Keratinocyte (primary cell): ENCODE results near the gene CD72. TPM values are rescaled to one million over a fixed set of nuclear protein-coding genes. Genes with fewer than 3 reads are reported as not detected.

Source experiments
- DNase-seq: peaks from one replicate; pipeline ENCODE4 v3.0.0-alpha.2; 2011; ENCODE audit warnings: low read depth, missing footprints, low spot score
- FAIRE-seq: peaks from 2 replicates; lab custom pipeline; 2011; peaks lifted over from hg19 to GRCh38; lab: Jason Lieb, UNC
- H2AFZ ChIP-seq: 2 replicates; pipeline ENCODE4 v1.6.0; 2012; ENCODE audit warnings: low read length, control low read depth, inconsistent platforms; ENCODE audit not compliant: control insufficient read depth
- H3K27ac ChIP-seq: 2 replicates; pipeline ENCODE4 v1.5.1; 2011; ENCODE audit warnings: low read length; ENCODE audit not compliant: control insufficient read depth, insufficient read depth
- H3K27me3 ChIP-seq: 3 replicates; pipeline ENCODE4 v1.6.0; 2011; ENCODE audit warnings: low read length; ENCODE audit not compliant: control insufficient read depth, insufficient read depth; ENCODE audit errors: extremely low read depth
- H3K36me3 ChIP-seq, 2 experiments: 2 replicates in 1 of 2; 3 replicates in 1 of 2; pipeline ENCODE4 v1.5.1; 2011; ENCODE audit warnings: low read length in 2 of 2, mild to moderate bottlenecking in 1 of 2; ENCODE audit not compliant: control insufficient read depth in 2 of 2, insufficient read depth in 2 of 2; ENCODE audit errors: extremely low read depth in 1 of 2
- H3K4me1 ChIP-seq: 3 replicates; pipeline ENCODE4 v1.5.1; 2011; ENCODE audit warnings: low read length; ENCODE audit not compliant: control insufficient read depth, insufficient read depth; ENCODE audit errors: extremely low read depth
- H3K4me2 ChIP-seq: 3 replicates; pipeline ENCODE4 v1.6.0; 2011; ENCODE audit warnings: low read depth, low read length; ENCODE audit not compliant: control insufficient read depth, insufficient read depth; ENCODE audit errors: extremely low read depth
- H3K4me3 ChIP-seq, 3 experiments: fragments of 200-600 bp in 1 of 3; sonication (generic) in 1 of 3; 2 replicates in 2 of 3; 3 replicates in 1 of 3; pipeline ENCODE4 v1.5.1; 2011 to 2016; ENCODE audit warnings: low read length in 3 of 3, mild to moderate bottlenecking in 3 of 3, control low read depth in 2 of 3, inconsistent platforms in 1 of 3, low read depth in 1 of 3, mixed read lengths in 1 of 3, mixed run types in 1 of 3, moderate library complexity in 1 of 3; ENCODE audit not compliant: control insufficient read depth in 2 of 3, insufficient read depth in 2 of 3; ENCODE audit errors: extremely low read depth in 1 of 3
- H3K79me2 ChIP-seq: 2 replicates; pipeline ENCODE4 v1.6.0; 2012; ENCODE audit warnings: low read length; ENCODE audit not compliant: control insufficient read depth, insufficient read depth
- H3K9ac ChIP-seq: 3 replicates; pipeline ENCODE4 v1.6.0; 2011; ENCODE audit warnings: low read length; ENCODE audit not compliant: control insufficient read depth, insufficient read depth; ENCODE audit errors: extremely low read depth
- H3K9me1 ChIP-seq: 3 replicates; pipeline ENCODE4 v1.6.0; 2011; ENCODE audit warnings: low read length; ENCODE audit not compliant: control insufficient read depth, insufficient read depth; ENCODE audit errors: extremely low read depth
- H3K9me3 ChIP-seq: 2 replicates; pipeline ENCODE4 v1.5.1; 2012; ENCODE audit warnings: low read depth, low read length; ENCODE audit not compliant: control insufficient read depth
- H4K20me1 ChIP-seq: 3 replicates; pipeline ENCODE4 v1.6.0; 2011; ENCODE audit warnings: low read length; ENCODE audit not compliant: control insufficient read depth, insufficient read depth; ENCODE audit errors: extremely low read depth
- EZH2 ChIP-seq: IDR thresholded peaks from one replicate; pipeline ENCODE4 v1.6.1; 2012; ENCODE audit warnings: inconsistent platforms, mild to moderate bottlenecking, low read length, moderate library complexity
- dilution Hi-C: fragments of 300-500 bp; cut with MboI; formaldehyde crosslinking; loops from one replicate; pipeline ENCODE4 v1.7.0; 2020; ENCODE audit warnings: low sequenced_read_pairs; ENCODE audit not compliant: extremely low pct_ligation_motif_present
- polyA plus RNA-seq, 5 experiments: library from polyadenylated mRNA; depleted of rRNA in 3 of 5; stranded (reverse) in 3 of 5; stranded (forward) in 1 of 5; unstranded in 1 of 5; fragments of >200 nt; gene quantifications; 1 replicate in 1 of 5; 2 replicates in 3 of 5; 3 replicates in 1 of 5; pipeline versions ENCODE4 v1.2.1 to v1.2.3, GENCODE V29; 2011 to 2012; ENCODE audit warnings: missing spikeins in 2 of 5, low read depth in 1 of 5, low replicate concordance in 1 of 5
- TF ChIP-seq, protein P1 (sequence below), 3 experiments: IDR thresholded peaks in 1 of 3; conservative IDR thresholded peaks in 1 of 3; optimal IDR thresholded peaks in 1 of 3; 2 replicates in 2 of 3; 3 replicates in 1 of 3; pipeline versions ENCODE3 to v1.5.1; 2011; ENCODE audit warnings: low read length in 3 of 3, mild to moderate bottlenecking in 3 of 3, moderate library complexity in 2 of 3, control low read depth in 1 of 3, inconsistent platforms in 1 of 3; ENCODE audit not compliant: insufficient read depth in 2 of 3; ENCODE audit errors: extremely low read depth in 1 of 3

CD72 gene
- polyA plus RNA-seq, 1 donor (not counting 4 experiments of a cell fraction or from before 2014, with no cell fraction given), result 0.66 TPM

DNA sequence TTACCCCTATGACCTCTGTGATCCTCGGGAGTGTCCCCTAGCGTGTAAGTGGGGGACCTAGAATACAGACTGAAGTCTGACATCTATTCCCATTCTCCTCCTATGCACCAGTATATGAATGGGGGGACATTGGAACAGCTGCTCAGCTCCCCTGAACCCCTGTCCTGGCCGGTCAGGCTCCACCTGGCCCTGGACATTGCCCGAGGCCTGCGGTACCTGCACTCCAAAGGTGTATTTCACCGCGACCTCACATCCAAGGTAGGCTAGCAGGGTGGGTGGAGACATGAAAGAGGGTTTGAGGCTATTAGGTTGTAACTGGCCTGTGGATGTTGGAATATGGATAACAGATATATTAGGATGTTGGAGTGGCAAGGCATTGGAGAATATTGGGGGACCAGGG is 11.5 kb downstream of the CD72 start:
- dilution Hi-C loops, result no loop called here
- Histone ChIP-seq H3K4me3 (no peak overlapping the region), H3K36me3 (peaks cover 9 to 25% of the 10 kb centered on the region in 2 experiments), H3K9me1 (no peaks in the 10 kb centered on the region), H4K20me1 (no peaks in the 10 kb centered on the region), H3K4me1 (peaks cover 19% of the 10 kb centered on the region), H3K4me2 (peak overlapping the region; percentile 91), H3K79me2 (peaks cover 9% of the 10 kb centered on the region), H2AFZ (no peak overlapping the region), H3K9ac (no peak overlapping the region), H3K9me3 (no peaks in the 10 kb centered on the region), H3K27ac (no peak overlapping the region), H3K27me3 (no peaks in the 10 kb centered on the region)
- TF ChIP-seq EZH2, result no peak
- TF ChIP-seq, protein P1, sequence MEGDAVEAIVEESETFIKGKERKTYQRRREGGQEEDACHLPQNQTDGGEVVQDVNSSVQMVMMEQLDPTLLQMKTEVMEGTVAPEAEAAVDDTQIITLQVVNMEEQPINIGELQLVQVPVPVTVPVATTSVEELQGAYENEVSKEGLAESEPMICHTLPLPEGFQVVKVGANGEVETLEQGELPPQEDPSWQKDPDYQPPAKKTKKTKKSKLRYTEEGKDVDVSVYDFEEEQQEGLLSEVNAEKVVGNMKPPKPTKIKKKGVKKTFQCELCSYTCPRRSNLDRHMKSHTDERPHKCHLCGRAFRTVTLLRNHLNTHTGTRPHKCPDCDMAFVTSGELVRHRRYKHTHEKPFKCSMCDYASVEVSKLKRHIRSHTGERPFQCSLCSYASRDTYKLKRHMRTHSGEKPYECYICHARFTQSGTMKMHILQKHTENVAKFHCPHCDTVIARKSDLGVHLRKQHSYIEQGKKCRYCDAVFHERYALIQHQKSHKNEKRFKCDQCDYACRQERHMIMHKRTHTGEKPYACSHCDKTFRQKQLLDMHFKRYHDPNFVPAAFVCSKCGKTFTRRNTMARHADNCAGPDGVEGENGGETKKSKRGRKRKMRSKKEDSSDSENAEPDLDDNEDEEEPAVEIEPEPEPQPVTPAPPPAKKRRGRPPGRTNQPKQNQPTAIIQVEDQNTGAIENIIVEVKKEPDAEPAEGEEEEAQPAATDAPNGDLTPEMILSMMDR (optimal IDR thresholded peaks at IDR 0.05 in 1 of 3, IDR thresholded peaks at IDR 0.05 in 1 of 3, conservative IDR thresholded peaks at IDR 0.05 in 1 of 3; ENCODE audit: extremely low read depth in 1 of 3, insufficient read depth in 2 of 3, low read length in 3 of 3), result no peak
- FAIRE-seq, result no peak
- DNase-seq, result no peak

DNA sequence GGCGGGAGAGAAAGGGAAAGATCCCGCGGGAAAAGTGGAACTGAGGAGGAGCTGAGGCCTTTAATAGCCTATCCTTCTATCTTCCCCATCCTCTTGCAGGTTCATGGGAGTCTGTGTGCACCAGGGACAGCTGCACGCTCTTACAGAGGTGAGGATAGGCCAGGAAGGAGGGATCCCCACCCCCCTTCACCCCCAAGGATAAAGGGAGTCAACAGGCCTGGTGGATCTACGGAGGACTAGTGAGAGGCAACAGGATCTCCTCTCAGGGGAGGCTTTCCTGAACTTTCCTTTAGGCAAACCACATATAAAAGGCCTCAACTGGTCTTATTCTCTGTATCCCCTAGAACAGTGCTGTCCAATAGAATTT is 12.1 kb downstream of the CD72 start:
- TF ChIP-seq, protein P1 (optimal IDR thresholded peaks at IDR 0.05 in 1 of 3, IDR thresholded peaks at IDR 0.05 in 1 of 3, conservative IDR thresholded peaks at IDR 0.05 in 1 of 3; ENCODE audit: extremely low read depth in 1 of 3, insufficient read depth in 2 of 3, low read length in 3 of 3), result no peak
- TF ChIP-seq EZH2, result no peak
- H3K27ac ChIP-seq, result no peak overlapping the region
- H3K4me3 ChIP-seq, result peak overlapping the region; percentile 68 to 81 (median 80)
- H3K4me1 ChIP-seq, result peaks cover 19% of the 10 kb centered on the region
- FAIRE-seq (no peak), DNase-seq (no peak)
- H3K36me3 ChIP-seq, result peaks cover 9 to 25% of the 10 kb centered on the region in 2 experiments
- peaks cover 9% of the 10 kb centered on the region for H3K79me2 ChIP-seq
- H3K27me3 ChIP-seq, result no peaks in the 10 kb centered on the region
- no peak overlapping the region for H2AFZ ChIP-seq
- no peaks in the 10 kb centered on the region for H3K9me1 ChIP-seq
- peak overlapping the region; percentile 71 for H3K9ac ChIP-seq
- no peaks in the 10 kb centered on the region for H4K20me1 ChIP-seq
- H3K4me2 ChIP-seq, result peak overlapping the region; percentile 91
- H3K9me3 ChIP-seq, result no peaks in the 10 kb centered on the region
- dilution Hi-C loops, result no loop called here
